T-helper 1 cell treated with Interleukin-12 subunit alpha and Interleukin-12 subunit beta and Interleukin-4 antibody, amounts not matched to agents 30 ng/mL and 1 ng/mL, for 36 hours (primary cell): ENCODE data around the gene RSPH6A. TPM values are rescaled to one million over a fixed set of nuclear protein-coding genes. Genes with fewer than 3 reads are reported as not detected.

Experiments used
- intact Hi-C: fragments of 100-400 bp; cut with micrococcal nuclease; formaldehyde crosslinking; loops from one replicate; pipeline ENCODE4 v1.15.1; 2024
- total RNA-seq: library from RNA; stranded (reverse); gene quantifications from 2 replicates; pipeline ENCODE4 v1.2.3, GENCODE V29; 2022

Gene RSPH6A
- total RNA-seq, 1 donor from 2014 or later: 0.56 TPM

- intact Hi-C loops: no loop called here
These were observed 32.9 kb downstream of the RSPH6A start, which contains the start of gene DMPK for GRCh38 chr19:45782162-45782691. Gene DMPK, minus strand, starts transcription at chr19:45782490. Its CDS starts 138 bp downstream, at chr19:45782352.

GRCh38 chr19:45781214-45782161 is 33.6 kb downstream of the RSPH6A start:
- intact Hi-C loops: no loop called here

GRCh38 chr19:45780448-45781213 is 34.5 kb downstream of the RSPH6A start:
- intact Hi-C loops: no loop called here

GRCh38 chr19:45780146-45780447 is 35.0 kb downstream of the RSPH6A start:
- intact Hi-C loops: no loop called here

GRCh38 chr19:45779231-45780145 is 35.6 kb downstream of the RSPH6A start:
- intact Hi-C loops: loop anchor here (1.0 to 10.0 kb wide), 7 partner anchors 9 to 1736 kb away; partner anchors contain the start of genes DMWD, NAPA, QPCTL and SYMPK

- intact Hi-C loops: loop anchor here (2.0 to 10.0 kb wide), 2 partner anchors 61 to 487 kb away; no protein-coding TSS in a partner anchor
These were observed 37.0 kb downstream of the RSPH6A start for GRCh38 chr19:45778010-45778661.

GRCh38 chr19:45777395-45777961 is 37.6 kb downstream of the RSPH6A start:
- intact Hi-C loops: loop anchor here (10.0 kb wide), 1 partner anchor 487 kb away; no protein-coding TSS in a partner anchor

GRCh38 chr19:45774765-45775164 is 40.3 kb downstream of the RSPH6A start:
- intact Hi-C loops: loop anchor here (5.0 to 10.0 kb wide), 2 partner anchors 243 to 490 kb away; no protein-coding TSS in a partner anchor

- intact Hi-C loops: loop anchor here (5.0 to 10.0 kb wide), 2 partner anchors 244 to 491 kb away; no protein-coding TSS in a partner anchor
These were observed 41.7 kb downstream of the RSPH6A start for GRCh38 chr19:45773384-45773783.

- intact Hi-C loops: loop anchor here (5.0 to 10.0 kb wide), 2 partner anchors 244 to 492 kb away; no protein-coding TSS in a partner anchor
These were observed 42.2 kb downstream of the RSPH6A start for GRCh38 chr19:45772912-45773311.

- intact Hi-C loops: loop anchor here (5.0 to 10.0 kb wide), 2 partner anchors 245 to 493 kb away; no protein-coding TSS in a partner anchor
These were observed 42.8 kb downstream of the RSPH6A start for GRCh38 chr19:45772130-45772840.

GRCh38 chr19:45771311-45771933 is 43.7 kb downstream of the RSPH6A start:
- intact Hi-C loops: loop anchor here (5.0 to 10.0 kb wide), 2 partner anchors 246 to 493 kb away; no protein-coding TSS in a partner anchor

- intact Hi-C loops: loop anchor here (1.0 to 10.0 kb wide), 11 partner anchors 9 to 494 kb away; partner anchors contain the start of genes OPA3, QPCTL and SYMPK
These were observed 44.7 kb downstream of the RSPH6A start for GRCh38 chr19:45770192-45771101.

- intact Hi-C loops: loop anchor here (1.0 to 10.0 kb wide), 15 partner anchors 9 to 495 kb away; partner anchors contain the start of genes CCDC61, FBXO46, IRF2BP1 and MYPOP
These were observed 45.3 kb downstream of the RSPH6A start for GRCh38 chr19:45769821-45770191.

GRCh38 chr19:45768984-45769782 is 45.9 kb downstream of the RSPH6A start, which contains the start of gene SIX5:
Gene SIX5, minus strand, starts transcription at chr19:45769252. Its CDS starts 408 bp downstream, at chr19:45768844.
- intact Hi-C loops: loop anchor here (1.0 kb wide), 4 partner anchors 39 to 226 kb away; partner anchors contain the start of genes CCDC61, FBXO46, IRF2BP1 and MYPOP

GRCh38 chr19:45768655-45768983 is 46.5 kb downstream of the RSPH6A start:
- intact Hi-C loops: no loop called here
